NCI-H1417 (cell line): Measurements from ENCODE around the gene EIF6.
A peak's percentile ranks its signal among the peaks of the same experiment; 100 is the strongest.

Experiments used
- DNase-seq, 3 experiments: peaks; one replicate each; lab custom pipeline; 2025; lab: John Stamatoyannopoulos, UW

EIF6 gene

GRCh38 chr20:35295058-35295457 lies 10.5 kb upstream of the EIF6 start:
- no peak for DNase-seq

- DNase-seq = no peak
These were observed 9.7 kb upstream of the EIF6 start for GRCh38 chr20:35294293-35294685.

DNA sequence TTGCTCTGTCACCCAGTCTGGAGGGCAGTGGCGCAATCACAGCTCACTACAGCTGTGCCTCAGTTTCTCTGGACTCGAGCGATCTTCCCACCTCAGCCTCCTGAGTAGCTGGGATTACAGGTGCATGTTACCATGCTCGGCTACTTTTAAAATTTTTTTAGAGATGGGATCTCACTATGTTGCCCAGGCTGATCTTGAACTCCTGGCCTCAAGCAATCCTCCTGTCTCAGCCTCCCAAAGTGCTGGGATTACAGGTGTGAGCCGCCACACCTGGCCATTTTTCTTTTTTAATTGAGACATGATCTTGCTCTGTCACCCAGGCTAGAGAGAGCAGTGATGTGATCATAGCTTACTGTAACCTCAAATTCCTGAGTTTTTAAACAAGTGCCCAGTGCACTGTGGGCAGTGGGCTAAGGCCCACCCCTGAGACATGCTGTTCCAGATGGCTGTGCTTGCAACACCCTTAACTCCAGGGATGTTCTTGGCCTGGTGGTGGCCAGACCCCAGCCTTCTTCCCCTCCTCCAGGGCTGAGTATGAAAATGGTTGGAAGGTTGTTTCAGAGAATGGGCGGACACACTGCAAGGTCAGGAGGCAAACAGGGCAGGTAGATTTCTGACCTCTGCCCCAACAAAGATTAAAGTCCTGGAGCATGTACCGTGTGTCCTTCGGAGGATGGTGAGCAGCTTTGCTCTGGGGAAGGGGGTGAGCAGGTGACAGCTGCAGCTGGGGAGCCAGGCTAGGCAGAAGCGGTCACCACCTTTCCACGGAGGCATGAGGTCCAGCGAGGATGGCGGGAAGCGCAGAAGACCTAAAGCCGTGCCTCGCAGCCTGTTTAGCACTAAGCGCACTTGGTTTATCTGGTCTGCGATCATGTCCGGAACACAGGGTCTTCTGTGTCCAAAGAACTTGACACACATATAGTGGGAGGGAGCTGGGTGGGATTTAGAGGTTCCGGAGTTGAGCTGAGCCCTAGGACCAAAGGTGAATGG lies 9.0 kb upstream of the EIF6 start:
- DNase-seq = no peak

DNA sequence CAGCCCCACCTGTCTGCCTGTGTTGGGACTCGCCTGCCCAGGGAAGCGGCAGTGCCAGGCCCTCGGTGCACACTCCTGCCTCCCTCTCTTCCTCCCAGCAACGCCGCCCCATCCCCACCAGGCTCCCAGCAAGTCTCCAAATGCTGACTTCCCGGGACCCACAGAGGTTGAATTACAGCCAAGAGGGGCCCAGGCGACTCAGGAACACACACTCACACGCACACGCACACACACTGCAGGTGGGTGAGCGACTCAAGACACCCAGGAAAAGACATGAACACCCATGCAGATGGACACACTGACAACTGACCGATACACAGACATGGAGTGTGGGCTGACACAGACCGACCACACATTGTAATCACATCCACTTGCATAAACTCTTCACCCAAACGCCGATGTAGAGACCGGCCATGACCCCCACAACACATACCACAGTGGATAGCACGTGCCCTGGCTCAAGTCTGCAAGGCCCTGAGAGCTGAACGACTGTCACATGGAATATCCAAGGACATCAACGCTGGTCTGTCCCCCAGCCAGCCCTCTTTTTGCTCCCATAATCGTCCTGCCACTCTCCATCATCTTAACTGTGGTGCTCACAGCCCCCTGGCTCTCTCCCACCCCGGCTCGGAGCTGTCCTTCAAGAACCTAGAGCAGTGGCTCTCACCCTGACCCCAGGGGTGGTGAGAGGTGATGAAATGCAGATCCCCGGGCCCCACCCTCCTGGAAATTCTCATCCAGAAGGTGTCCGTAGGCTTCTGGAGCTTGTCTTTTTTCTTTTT lies 8.1 kb upstream of the EIF6 start:
- DNase-seq = no peak

DNA sequence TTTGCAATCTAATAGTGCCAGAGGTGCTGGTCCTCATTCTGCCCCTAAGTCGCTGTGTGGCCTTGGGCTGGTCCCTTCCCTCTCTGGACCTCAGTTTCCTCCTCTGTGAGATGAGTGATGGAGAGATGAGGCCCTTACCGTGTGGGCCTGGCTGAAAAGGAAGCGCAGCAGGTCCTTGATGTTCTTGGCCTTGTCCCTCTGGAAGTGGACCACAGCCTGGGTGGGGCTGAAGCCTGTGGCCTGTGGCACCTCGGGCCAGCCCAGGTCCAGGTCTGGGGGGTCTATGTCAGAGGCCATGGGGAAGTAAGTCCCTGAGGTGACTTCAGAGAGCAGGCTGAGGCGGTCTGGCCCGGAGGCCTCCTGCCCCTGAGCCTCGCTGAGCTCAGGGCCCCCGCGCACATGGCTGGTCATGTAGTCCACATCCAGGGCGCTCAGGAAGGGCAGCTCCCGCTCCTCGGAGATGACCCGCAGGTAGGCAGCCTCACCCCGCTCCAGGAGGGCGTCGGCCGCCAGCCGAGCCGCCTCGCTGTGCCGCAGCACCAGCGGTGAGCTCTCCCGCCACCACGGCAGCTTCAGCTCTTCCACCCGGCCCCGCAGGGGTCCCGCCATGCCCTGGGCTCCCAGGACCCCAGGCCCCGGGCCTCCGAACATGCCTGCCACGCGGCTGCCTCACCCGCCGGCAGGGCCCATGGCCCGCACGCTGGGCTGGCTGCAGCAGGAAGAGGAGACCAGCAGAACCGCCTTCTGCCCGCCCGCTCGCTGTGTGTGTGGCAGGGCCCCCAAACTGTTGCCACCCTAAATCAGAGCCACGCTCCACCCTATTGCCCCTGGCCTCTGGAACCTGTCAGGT lies 7.3 kb upstream of the EIF6 start, which contains the start of gene FAM83C:
FAM83C (minus strand) TSS at position 772 of the 850 bp plus-strand sequence; CDS start at position 651, 121 bp downstream.
- DNase-seq = no peak

DNA sequence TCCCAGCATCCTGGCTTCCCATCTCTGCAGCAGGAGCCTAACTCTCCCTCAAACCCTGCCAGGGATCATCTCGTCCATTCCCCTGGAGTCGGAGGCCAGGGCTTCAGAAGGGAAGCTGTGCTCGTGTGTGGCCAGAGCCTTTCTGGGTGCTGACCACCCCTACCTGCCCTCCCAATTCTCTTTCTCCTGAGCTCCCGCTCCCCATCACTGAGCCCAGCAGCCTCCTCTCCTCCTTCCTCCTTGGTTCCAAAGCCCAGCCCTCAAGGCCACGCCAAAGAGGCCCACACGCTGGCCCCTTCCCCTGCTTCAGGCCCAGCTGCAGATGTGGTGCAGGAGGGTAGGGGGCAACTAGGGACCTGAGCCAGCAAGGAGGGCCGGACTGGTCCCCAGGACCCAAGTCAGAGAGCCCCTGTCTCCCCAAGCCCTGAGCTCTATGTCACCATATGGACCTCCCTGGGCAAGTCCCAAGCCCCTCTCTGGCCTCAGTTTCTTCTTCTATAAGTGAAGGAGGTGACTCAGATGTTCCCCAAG lies 6.4 kb upstream of the EIF6 start:
- no peak for DNase-seq

GRCh38 chr20:35290186-35290886 lies 5.8 kb upstream of the EIF6 start:
- DNase-seq = no peak

DNA sequence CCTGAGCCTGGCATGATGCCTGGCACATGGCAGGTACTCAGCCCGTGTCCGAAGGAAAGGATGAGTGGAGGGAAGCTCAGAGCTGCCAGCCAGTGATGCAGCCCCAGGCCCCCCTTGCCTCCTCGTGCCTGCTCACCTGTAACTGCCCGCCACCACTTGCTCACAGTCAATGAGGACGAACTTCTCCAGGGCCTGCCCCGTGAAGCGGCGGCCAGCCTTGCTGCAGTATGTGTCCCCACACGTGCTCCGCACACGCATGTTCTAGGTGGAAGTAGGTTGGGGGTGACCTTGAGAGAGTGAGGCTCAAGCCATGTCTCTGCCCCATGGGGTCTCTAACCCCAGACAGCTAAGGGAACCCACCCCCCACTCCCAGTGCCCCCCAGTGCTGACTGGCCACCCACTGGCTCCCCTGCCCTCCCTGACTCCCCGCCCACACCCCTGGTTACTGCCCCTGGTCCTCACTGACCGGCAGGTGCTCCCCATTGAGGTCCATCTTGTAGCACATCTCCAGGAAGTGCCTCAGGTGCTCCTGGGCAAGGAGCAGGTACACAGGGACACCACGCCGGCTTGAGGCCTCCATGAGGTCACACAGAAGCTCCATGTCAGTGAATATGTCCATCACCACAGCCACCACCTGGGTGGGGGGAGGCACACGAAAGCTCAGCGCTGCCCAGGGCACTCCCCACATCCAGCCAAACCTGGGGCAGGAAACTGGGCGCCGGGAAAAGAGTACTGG lies 3.9 kb upstream of the EIF6 start:
- no peak for DNase-seq

GRCh38 chr20:35287509-35288324 lies 3.1 kb upstream of the EIF6 start:
- DNase-seq = no peak

DNA sequence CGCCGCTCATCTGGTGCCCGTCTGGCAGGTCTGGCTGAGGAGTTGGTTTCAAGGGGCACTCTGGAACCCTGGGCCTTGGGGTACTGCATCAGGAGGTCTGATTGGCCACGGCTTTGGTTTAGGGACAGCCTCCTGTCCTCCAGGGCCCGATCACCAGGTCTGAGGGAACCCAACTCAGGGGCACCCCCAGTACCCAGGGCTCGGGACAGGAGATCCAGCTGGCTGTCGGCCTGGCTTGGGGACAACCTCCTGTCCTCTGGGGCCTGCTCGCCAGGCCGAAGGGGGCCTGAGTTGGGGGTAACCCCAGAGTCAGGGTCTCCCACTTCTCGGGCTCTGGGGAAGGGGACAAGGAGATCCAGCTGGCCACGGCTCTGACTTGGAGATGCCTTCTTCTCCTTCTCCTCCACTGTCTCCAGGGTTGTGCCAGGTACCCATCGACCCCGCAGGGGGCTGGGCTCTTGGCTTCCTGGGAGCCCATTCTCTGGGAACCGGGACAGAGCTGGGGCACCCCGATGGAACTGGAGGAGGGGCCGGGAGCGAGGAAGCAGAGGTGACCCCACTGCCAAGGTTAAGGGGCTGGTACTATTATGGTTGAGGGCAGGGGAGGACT lies 2.4 kb upstream of the EIF6 start:
- no peak for DNase-seq

- no peak for DNase-seq
These were observed 1.7 kb upstream of the EIF6 start for GRCh38 chr20:35286077-35286898.

DNA sequence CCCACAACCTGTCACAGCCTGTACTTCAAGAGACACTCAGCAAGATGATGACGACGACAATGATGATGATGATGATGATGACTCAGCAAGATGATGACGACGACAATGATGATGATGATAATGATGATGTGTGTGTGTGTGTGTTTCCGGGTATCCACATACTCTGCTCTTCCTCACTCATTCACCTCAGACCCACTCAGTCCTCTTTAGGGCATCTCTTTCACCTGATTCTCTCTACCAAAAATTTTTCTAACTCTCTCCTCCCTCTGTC lies 1.2 kb upstream of the EIF6 start:
- no peak for DNase-seq

DNA sequence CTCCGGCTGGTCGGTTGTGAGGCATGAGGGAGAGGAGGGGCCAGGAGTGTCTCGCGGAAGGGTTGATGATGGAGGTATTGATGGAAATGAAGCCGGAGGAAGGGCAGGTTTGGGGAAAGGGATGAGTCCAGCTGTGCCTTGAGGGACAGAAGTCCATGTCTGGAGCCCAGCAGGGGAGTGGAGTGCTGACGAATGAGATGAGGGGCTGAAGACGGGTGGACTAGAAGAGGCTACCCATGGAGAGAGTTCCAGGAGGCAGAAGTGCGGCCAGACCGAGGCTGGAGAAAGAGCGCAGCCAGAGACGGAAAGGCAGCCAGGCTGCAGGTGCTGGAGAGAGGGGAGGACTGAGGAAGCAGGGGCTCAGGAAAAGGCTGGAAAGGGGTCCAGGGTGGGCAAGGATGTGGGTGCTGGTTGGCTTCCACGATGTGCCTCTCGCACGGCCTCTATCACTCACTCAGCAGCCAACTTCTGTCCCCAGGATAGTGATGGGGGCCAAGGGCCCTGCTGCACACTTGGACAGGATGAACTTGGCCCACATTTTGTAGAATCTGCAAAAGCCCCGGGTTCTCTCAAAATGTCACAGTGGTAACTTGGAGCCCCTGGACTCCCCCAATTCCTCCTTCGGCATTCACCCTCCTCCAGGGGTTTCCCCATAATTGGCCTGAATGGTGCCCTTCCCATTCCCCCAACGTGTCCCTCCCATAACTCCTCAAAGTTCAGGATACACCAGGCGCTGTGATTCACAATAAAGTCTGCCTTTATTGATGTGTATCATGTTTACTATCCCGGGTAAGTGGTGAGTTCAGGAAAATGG lies 627 bp upstream of the EIF6 start:
- DNase-seq = no peak

DNA sequence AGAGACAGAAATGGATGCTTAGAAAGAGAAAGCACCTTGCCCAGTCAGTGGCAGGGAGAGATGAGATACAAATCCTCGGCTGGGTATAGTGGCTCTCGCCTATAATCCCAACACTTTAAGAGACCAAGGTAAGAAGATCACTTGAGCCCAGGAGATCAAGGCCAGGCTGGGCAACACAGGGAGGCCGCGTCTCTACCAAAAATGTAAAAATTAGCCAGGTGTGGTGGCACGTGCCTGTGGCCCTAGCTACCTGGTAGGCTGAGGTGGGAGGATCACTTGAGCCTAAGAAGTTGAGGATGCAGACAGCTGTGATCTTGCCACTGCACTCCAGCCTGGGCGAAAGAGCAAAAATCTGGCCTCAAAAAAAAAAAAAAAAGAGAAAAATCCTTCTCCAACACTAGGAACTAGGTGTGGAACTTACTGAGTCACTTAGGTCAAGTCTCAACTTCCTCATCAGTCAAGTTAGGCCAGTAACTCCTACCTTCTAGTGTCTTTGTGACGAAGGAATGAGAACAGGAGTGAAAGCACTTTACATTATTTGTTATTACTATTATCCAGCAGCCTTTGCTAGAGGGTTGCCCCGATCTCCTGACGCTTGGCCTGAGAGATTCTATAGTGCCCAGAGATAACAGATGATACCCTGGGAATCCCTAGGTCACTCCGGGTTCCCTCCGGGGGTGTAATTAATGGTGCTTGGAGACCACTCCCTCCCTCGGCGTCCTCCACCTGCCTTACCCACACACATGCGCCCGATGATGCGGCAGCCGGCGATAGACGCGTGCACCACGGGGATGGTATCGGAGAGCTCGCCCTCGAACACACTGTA lies 918 bp downstream of the EIF6 start:
- peak in 1 of 3 experiments; percentile 70 for DNase-seq

GRCh38 chr20:35281506-35282101 lies 3.0 kb downstream of the EIF6 start:
- DNase-seq = no peak

DNA sequence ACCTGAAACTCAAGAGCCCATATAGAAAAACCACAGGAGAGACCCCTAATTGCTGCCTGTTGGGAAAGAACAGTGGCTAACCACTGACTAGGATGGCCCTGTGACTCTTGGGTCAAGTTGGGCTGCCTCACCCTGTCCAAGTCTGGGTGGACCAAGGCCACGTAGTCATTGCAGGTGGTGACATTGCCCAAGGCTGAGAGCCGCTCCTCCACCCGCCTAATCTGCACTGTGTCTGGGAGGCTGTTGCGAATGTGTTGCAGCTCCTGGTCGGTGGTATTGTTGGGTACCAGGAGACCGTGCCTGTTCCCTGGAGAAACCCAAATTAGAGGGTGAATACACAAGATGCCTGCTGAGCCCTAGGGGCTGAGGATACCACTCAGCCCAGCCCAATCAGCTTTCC lies 4.0 kb downstream of the EIF6 start:
- no peak for DNase-seq
